ENCODE measurements around the gene CRYBG1. TPM values are rescaled to one million over a fixed set of nuclear protein-coding genes. Genes with fewer than 3 reads are reported as not detected.
A peak's percentile ranks its signal among the peaks of the same experiment; 100 is the strongest.

CRYBG1 gene
- total and polyA plus RNA-seq, 2 of the 13 experiments (the other 11 are each of a cell fraction or from before 2014, with no cell fraction given), result 10.1 to 21.9 TPM

DNA sequence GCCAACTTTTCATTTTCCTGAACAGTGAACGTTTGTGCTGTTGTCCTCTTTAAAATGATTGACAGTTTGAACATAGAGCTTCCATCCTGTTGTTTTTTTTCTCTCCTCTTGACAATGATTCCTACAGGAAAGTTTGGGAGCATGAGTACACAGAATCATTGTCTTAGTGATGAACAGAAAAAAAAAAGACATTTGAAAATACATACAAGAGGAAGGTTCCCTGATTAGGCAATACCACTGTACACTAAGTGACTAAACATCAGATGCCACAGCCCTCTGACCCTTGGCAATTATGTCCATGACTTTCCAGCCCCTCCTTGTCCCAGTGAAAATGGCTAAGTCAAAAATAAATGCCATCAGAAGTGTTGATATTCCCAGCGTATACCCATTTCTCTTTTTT lies 197.3 kb downstream of the CRYBG1 start (continued):
- TF ChIP-seq, protein P1, sequence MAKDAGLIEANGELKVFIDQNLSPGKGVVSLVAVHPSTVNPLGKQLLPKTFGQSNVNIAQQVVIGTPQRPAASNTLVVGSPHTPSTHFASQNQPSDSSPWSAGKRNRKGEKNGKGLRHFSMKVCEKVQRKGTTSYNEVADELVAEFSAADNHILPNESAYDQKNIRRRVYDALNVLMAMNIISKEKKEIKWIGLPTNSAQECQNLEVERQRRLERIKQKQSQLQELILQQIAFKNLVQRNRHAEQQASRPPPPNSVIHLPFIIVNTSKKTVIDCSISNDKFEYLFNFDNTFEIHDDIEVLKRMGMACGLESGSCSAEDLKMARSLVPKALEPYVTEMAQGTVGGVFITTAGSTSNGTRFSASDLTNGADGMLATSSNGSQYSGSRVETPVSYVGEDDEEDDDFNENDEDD (CRISPR knock-in tag; IDR thresholded peaks at IDR 0.05; ENCODE audit: borderline replicate concordance), result no peak
- TF ChIP-seq TCF7L2 (IDR thresholded peaks at IDR 0.05; ENCODE audit: low read depth, low read length) (no peak), SALL2 (CRISPR knock-in tag; IDR thresholded peaks at IDR 0.05) (no peak), NAIF1 (CRISPR knock-in tag; IDR thresholded peaks at IDR 0.05; ENCODE audit: borderline replicate concordance) (no peak), HNRNPLL (IDR thresholded peaks at IDR 0.05; ENCODE audit: low read depth, low read length, poor library complexity, severe bottlenecking) (no peak), SUZ12 (IDR thresholded peaks at IDR 0.05; ENCODE audit: low read depth, low read length) (no peak), ZKSCAN8 (CRISPR knock-in tag; IDR thresholded peaks at IDR 0.05; ENCODE audit: borderline replicate concordance) (no peak), KDM2A (CRISPR knock-in tag; IDR thresholded peaks at IDR 0.05; ENCODE audit: borderline replicate concordance, low read depth) (no peak), KDM3A (CRISPR knock-in tag; IDR thresholded peaks at IDR 0.05; ENCODE audit: low read depth) (no peak), ZBTB38 (CRISPR knock-in tag; IDR thresholded peaks at IDR 0.05) (no peak), ZNF780A (CRISPR knock-in tag; IDR thresholded peaks at IDR 0.05) (no peak), NFE2 (CRISPR knock-in tag; IDR thresholded peaks at IDR 0.05) (no peak), ZKSCAN1 (IDR thresholded peaks at IDR 0.05; ENCODE audit: low read length) (no peak), ZNF282 (IDR thresholded peaks at IDR 0.05; ENCODE audit: partially characterized antibody) (no peak), ZSCAN22 (CRISPR knock-in tag; IDR thresholded peaks at IDR 0.05) (no peak), PBX3 (CRISPR knock-in tag; IDR thresholded peaks at IDR 0.05; ENCODE audit: borderline replicate concordance) (no peak), NR2F2 (IDR thresholded peaks at IDR 0.05; ENCODE audit: borderline replicate concordance, low read depth) (peak; percentile 55; the same call in 1 of the 2 replicates), ZBTB46 (CRISPR knock-in tag; IDR thresholded peaks at IDR 0.05; ENCODE audit: borderline replicate concordance) (no peak), SP140L (CRISPR knock-in tag; IDR thresholded peaks at IDR 0.05; ENCODE audit: borderline replicate concordance) (no peak), PREB (CRISPR knock-in tag; IDR thresholded peaks at IDR 0.05) (no peak)
- TF ChIP-seq, protein P2, sequence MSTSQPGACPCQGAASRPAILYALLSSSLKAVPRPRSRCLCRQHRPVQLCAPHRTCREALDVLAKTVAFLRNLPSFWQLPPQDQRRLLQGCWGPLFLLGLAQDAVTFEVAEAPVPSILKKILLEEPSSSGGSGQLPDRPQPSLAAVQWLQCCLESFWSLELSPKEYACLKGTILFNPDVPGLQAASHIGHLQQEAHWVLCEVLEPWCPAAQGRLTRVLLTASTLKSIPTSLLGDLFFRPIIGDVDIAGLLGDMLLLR (CRISPR knock-in tag; IDR thresholded peaks at IDR 0.05), result no peak
- TF ChIP-seq, protein P3, sequence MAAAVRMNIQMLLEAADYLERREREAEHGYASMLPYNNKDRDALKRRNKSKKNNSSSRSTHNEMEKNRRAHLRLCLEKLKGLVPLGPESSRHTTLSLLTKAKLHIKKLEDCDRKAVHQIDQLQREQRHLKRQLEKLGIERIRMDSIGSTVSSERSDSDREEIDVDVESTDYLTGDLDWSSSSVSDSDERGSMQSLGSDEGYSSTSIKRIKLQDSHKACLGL (CRISPR knock-in tag; IDR thresholded peaks at IDR 0.05), result no peak
- TF ChIP-seq, protein P4, sequence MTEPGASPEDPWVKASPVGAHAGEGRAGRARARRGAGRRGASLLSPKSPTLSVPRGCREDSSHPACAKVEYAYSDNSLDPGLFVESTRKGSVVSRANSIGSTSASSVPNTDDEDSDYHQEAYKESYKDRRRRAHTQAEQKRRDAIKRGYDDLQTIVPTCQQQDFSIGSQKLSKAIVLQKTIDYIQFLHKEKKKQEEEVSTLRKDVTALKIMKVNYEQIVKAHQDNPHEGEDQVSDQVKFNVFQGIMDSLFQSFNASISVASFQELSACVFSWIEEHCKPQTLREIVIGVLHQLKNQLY (CRISPR knock-in tag; IDR thresholded peaks at IDR 0.05), result no peak
- TF ChIP-seq, protein P5, sequence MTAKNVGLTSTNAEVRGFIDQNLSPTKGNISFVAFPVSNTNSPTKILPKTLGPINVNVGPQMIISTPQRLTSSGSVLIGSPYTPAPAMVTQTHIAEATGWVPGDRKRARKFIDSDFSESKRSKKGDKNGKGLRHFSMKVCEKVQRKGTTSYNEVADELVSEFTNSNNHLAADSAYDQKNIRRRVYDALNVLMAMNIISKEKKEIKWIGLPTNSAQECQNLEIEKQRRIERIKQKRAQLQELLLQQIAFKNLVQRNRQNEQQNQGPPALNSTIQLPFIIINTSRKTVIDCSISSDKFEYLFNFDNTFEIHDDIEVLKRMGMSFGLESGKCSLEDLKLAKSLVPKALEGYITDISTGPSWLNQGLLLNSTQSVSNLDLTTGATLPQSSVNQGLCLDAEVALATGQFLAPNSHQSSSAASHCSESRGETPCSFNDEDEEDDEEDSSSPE (CRISPR knock-in tag; IDR thresholded peaks at IDR 0.05), result no peak
